ENCODE measurements around the gene APEX1. TPM values are rescaled to one million over a fixed set of nuclear protein-coding genes. Genes with fewer than 3 reads are reported as not detected.
A peak's percentile ranks its signal among the peaks of the same experiment; 100 is the strongest.

Gene APEX1
- total RNA-seq, 1 donor from 2014 or later: 433 TPM

- no peak for DNase-seq (ENCODE audit: low read depth, low spot score)
- Mint-ChIP-seq H3K27me3 (ENCODE audit: low read depth) (peaks cover 5% of the 10 kb centered on the region), H3K4me1 (peaks cover 7% of the 10 kb centered on the region), H3K27ac (ENCODE audit: unreplicated experiment) (no peak overlapping the region), H3K36me3 (ENCODE audit: low read depth) (no peaks in the 10 kb centered on the region), H3K4me3 (no peak overlapping the region), H3K9me3 (no peaks in the 10 kb centered on the region)
- TF ChIP-seq CTCF (conservative IDR thresholded peaks at IDR 0.05): no peak
Observed at GRCh38 chr14:20421267-20421666, 33.8 kb upstream of the APEX1 start.

GRCh38 chr14:20422886-20423285 lies 32.1 kb upstream of the APEX1 start:
- no peak for TF ChIP-seq CTCF (conservative IDR thresholded peaks at IDR 0.05)
- H3K9me3 Mint-ChIP-seq: no peaks in the 10 kb centered on the region
- no peak overlapping the region for H3K4me3 Mint-ChIP-seq
- H3K27ac Mint-ChIP-seq (ENCODE audit: unreplicated experiment): peak overlapping the region; percentile 57
- no peak for DNase-seq (ENCODE audit: low read depth, low spot score)
- peaks cover 5% of the 10 kb centered on the region for H3K27me3 Mint-ChIP-seq (ENCODE audit: low read depth)
- no peaks in the 10 kb centered on the region for H3K36me3 Mint-ChIP-seq (ENCODE audit: low read depth)
- peaks cover 7% of the 10 kb centered on the region for H3K4me1 Mint-ChIP-seq

GRCh38 chr14:20424851-20425250 lies 30.2 kb upstream of the APEX1 start:
- peaks cover 7% of the 10 kb centered on the region for H3K4me1 Mint-ChIP-seq
- peaks cover 5% of the 10 kb centered on the region for H3K27me3 Mint-ChIP-seq (ENCODE audit: low read depth)
- DNase-seq (ENCODE audit: low read depth, low spot score): no peak
- no peaks in the 10 kb centered on the region for H3K36me3 Mint-ChIP-seq (ENCODE audit: low read depth)
- no peak overlapping the region for H3K4me3 Mint-ChIP-seq
- no peak overlapping the region for H3K27ac Mint-ChIP-seq (ENCODE audit: unreplicated experiment)
- no peaks in the 10 kb centered on the region for H3K9me3 Mint-ChIP-seq
- TF ChIP-seq CTCF (conservative IDR thresholded peaks at IDR 0.05): no peak

GRCh38 chr14:20427231-20428009 lies 27.6 kb upstream of the APEX1 start:
- DNase-seq (ENCODE audit: low read depth, low spot score): no peak
- TF ChIP-seq CTCF (conservative IDR thresholded peaks at IDR 0.05): no peak
- H3K27me3 Mint-ChIP-seq (ENCODE audit: low read depth): peaks cover 5% of the 10 kb centered on the region
- no peak overlapping the region for H3K4me3 Mint-ChIP-seq
- H3K27ac Mint-ChIP-seq (ENCODE audit: unreplicated experiment): peak overlapping the region; percentile 3
- no peaks in the 10 kb centered on the region for H3K36me3 Mint-ChIP-seq (ENCODE audit: low read depth)
- no peaks in the 10 kb centered on the region for H3K9me3 Mint-ChIP-seq
- H3K4me1 Mint-ChIP-seq: no peaks in the 10 kb centered on the region

DNA sequence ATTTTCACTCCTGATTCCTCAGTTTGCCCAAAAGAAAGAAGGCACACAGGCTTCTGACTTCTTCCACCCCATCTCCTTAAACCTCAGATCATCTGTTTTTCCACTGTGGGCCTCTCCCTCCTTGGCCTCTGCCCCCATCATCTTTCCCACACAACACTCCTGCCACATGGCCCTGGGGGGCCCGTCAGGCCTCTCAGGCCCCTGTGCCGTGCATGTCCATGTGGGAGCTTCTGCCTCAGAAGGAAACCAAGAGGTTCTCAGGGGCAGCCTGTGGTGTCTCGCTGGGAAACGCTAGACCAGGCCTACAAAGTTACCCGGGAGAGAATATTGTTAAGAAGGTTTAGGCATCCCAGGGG lies 27.0 kb upstream of the APEX1 start:
- DNase-seq (ENCODE audit: low read depth, low spot score): no peak
- H3K27ac Mint-ChIP-seq (ENCODE audit: unreplicated experiment): no peak overlapping the region
- no peaks in the 10 kb centered on the region for H3K4me1 Mint-ChIP-seq
- no peak for TF ChIP-seq CTCF (conservative IDR thresholded peaks at IDR 0.05)
- H3K4me3 Mint-ChIP-seq: no peak overlapping the region
- no peaks in the 10 kb centered on the region for H3K9me3 Mint-ChIP-seq
- H3K36me3 Mint-ChIP-seq (ENCODE audit: low read depth): no peaks in the 10 kb centered on the region
- peaks cover 5% of the 10 kb centered on the region for H3K27me3 Mint-ChIP-seq (ENCODE audit: low read depth)
